ENCODE measurements around the gene MAPKAPK2. TPM values are rescaled to one million over a fixed set of nuclear protein-coding genes. Genes with fewer than 3 reads are reported as not detected.
A peak's percentile ranks its signal among the peaks of the same experiment; 100 is the strongest.

Gene MAPKAPK2
- total and polyA plus RNA-seq, 12 donors, result 25.3 to 129 (median 85.0) TPM

GRCh38 chr1:206729507-206729906, 44.8 kb downstream of the MAPKAPK2 start:
- peaks cover 0 to 53% of the 10 kb centered on the region in 2 donors for H3K36me3 ChIP-seq (replicated peaks in 1 of 2)
- intact Hi-C loops (cut with DNase I), result loop anchor here in 1 of 2 donors (10.0 kb wide), 1 partner anchor 95 kb away; the partner anchor contains the start of gene DYRK3
- no peak overlapping the region for H3K27ac ChIP-seq
- H3K4me3 ChIP-seq, result no peak overlapping the region
- H3K9me3 ChIP-seq (replicated peaks in 1 of 3), result no peaks in the 10 kb centered on the region
- peaks cover 7 to 37% of the 10 kb centered on the region in 2 donors for H3K4me1 ChIP-seq (replicated peaks in 1 of 2)
- TF ChIP-seq POLR2A (IDR thresholded peaks at IDR 0.05) (no peak), CTCF (IDR thresholded peaks at IDR 0.05) (no peak)
- no peaks in the 10 kb centered on the region for H3K27me3 ChIP-seq
- 93 to 96% (median 95%) methylated on average over 3 of the region's 3 CpGs for WGBS, 4 donors
- DNase-seq, result no peak

- Histone ChIP-seq H3K36me3 (replicated peaks in 1 of 2) (peaks cover 0 to 62% of the 10 kb centered on the region in 2 donors), H3K27ac (peak overlapping the region in 1 of 5 donors; percentile 10), H3K9me3 (replicated peaks in 1 of 3) (no peaks in the 10 kb centered on the region), H3K4me3 (no peak overlapping the region), H3K4me1 (replicated peaks in 1 of 2) (peaks cover 7 to 14% of the 10 kb centered on the region in 2 donors), H3K27me3 (no peaks in the 10 kb centered on the region)
- intact Hi-C loops (cut with DNase I), result loop anchor here (5.0 to 10.0 kb wide), 3 partner anchors 72 to 180 kb away; no protein-coding TSS in a partner anchor
- 87 to 89% (median 88%) methylated on average over 11 of the region's 11 CpGs for WGBS, 4 donors
- DNase-seq, result no peak
- TF ChIP-seq POLR2A (IDR thresholded peaks at IDR 0.05), result no peak
- TF ChIP-seq CTCF (IDR thresholded peaks at IDR 0.05), result no peak
These were observed 47.8 kb downstream of the MAPKAPK2 start for GRCh38 chr1:206732508-206732907.

- TF ChIP-seq POLR2A (IDR thresholded peaks at IDR 0.05) (no peak), CTCF (IDR thresholded peaks at IDR 0.05) (no peak)
- H3K9me3 ChIP-seq (replicated peaks in 1 of 3), result no peaks in the 10 kb centered on the region
- peaks cover 0 to 62% of the 10 kb centered on the region in 2 donors for H3K36me3 ChIP-seq (replicated peaks in 1 of 2)
- H3K4me3 ChIP-seq, result no peak overlapping the region
- peak overlapping the region in 2 of 5 donors; percentile 19 to 41 for H3K27ac ChIP-seq
- intact Hi-C loops (cut with DNase I), result loop anchor here (5.0 to 10.0 kb wide), 3 partner anchors 72 to 179 kb away; no protein-coding TSS in a partner anchor
- peak in 6 of 7 donors; percentile 60 to 77 (median 70) for DNase-seq
- peaks cover 7 to 14% of the 10 kb centered on the region in 2 donors for H3K4me1 ChIP-seq (replicated peaks in 1 of 2)
- WGBS, 4 donors, result 50 to 70% (median 58%) methylated on average over 6 to 11 of the region's 11 CpGs
- no peaks in the 10 kb centered on the region for H3K27me3 ChIP-seq
These were observed 48.3 kb downstream of the MAPKAPK2 start for GRCh38 chr1:206732992-206733391.

- peaks cover 7 to 14% of the 10 kb centered on the region in 2 donors for H3K4me1 ChIP-seq (replicated peaks in 1 of 2)
- H3K9me3 ChIP-seq (replicated peaks in 1 of 3), result no peaks in the 10 kb centered on the region
- no peaks in the 10 kb centered on the region for H3K27me3 ChIP-seq
- TF ChIP-seq POLR2A (IDR thresholded peaks at IDR 0.05), result no peak
- peak; percentile 60 to 72 (median 66) for TF ChIP-seq CTCF (IDR thresholded peaks at IDR 0.05)
- intact Hi-C loops (cut with DNase I), result loop anchor here (5.0 to 10.0 kb wide), 3 partner anchors 70 to 178 kb away; no protein-coding TSS in a partner anchor
- no peak overlapping the region for H3K4me3 ChIP-seq
- H3K36me3 ChIP-seq (replicated peaks in 1 of 2), result peaks cover 0 to 55% of the 10 kb centered on the region in 2 donors
- 73 to 87% (median 81%) methylated on average over 6 to 9 of the region's 9 CpGs for WGBS, 4 donors
- DNase-seq, result peak in 4 of 7 donors; percentile 46 to 84 (median 69)
- peak overlapping the region in 1 of 5 donors; percentile 1 for H3K27ac ChIP-seq
These were observed 49.9 kb downstream of the MAPKAPK2 start for GRCh38 chr1:206734499-206735142.

Measured in adrenal gland (tissue), 12 donors.